Peyer's patch (tissue), 4 donors: ENCODE measurements around the gene NCKIPSD.
"Not testable (repeated sequence)": the region's sequence is repeated elsewhere in the genome, so short reads cannot be mapped to it uniquely, and the experiment has no call there.

Experiments
- POLR2A ChIP-seq, 2 donors: fragments of 450-650 bp; IDR thresholded peaks; one replicate each; pipeline ENCODE4 v1.5.1; 2017; ENCODE audit warnings: antibody characterized with exemption in 2 of 2, mild to moderate bottlenecking in 2 of 2, moderate library complexity in 2 of 2
- TF ChIP-seq, protein P1 (sequence below), 6 experiments: fragments of 450-650 bp in 4 of 6; fragments of 200-600 bp in 2 of 6; sonication (generic) in 1 of 6; IDR thresholded peaks; one replicate each; pipeline ENCODE4 v1.5.1; 2017 to 2019; ENCODE audit warnings: antibody characterized with exemption in 6 of 6, mild to moderate bottlenecking in 3 of 6, moderate library complexity in 1 of 6

- TF ChIP-seq, protein P1, sequence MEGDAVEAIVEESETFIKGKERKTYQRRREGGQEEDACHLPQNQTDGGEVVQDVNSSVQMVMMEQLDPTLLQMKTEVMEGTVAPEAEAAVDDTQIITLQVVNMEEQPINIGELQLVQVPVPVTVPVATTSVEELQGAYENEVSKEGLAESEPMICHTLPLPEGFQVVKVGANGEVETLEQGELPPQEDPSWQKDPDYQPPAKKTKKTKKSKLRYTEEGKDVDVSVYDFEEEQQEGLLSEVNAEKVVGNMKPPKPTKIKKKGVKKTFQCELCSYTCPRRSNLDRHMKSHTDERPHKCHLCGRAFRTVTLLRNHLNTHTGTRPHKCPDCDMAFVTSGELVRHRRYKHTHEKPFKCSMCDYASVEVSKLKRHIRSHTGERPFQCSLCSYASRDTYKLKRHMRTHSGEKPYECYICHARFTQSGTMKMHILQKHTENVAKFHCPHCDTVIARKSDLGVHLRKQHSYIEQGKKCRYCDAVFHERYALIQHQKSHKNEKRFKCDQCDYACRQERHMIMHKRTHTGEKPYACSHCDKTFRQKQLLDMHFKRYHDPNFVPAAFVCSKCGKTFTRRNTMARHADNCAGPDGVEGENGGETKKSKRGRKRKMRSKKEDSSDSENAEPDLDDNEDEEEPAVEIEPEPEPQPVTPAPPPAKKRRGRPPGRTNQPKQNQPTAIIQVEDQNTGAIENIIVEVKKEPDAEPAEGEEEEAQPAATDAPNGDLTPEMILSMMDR (IDR thresholded peaks at IDR 0.05), result not testable (repeated sequence)
- not testable (repeated sequence) for TF ChIP-seq POLR2A (IDR thresholded peaks at IDR 0.05)
Observed at GRCh38 chr3:48734541-48734940, 48.8 kb upstream of the NCKIPSD start.
